ENCODE data around the gene PHOSPHO1. TPM values are rescaled to one million over a fixed set of nuclear protein-coding genes. Genes with fewer than 3 reads are reported as not detected.

Gene PHOSPHO1
- total RNA-seq, 1 experiment from 2014 or later: 0.54 TPM

GRCh38 chr17:49258394-49258793 is 27.8 kb upstream of the PHOSPHO1 start:
- in situ Hi-C loops (cut with HindIII; ENCODE audit: low pct_unique_long_range_greater_than_20kb, low sequenced_read_pairs): no loop called here
- no peak overlapping the region for H3K4me3 ChIP-seq (ENCODE audit: low read depth in 2 of 2, low read length in 2 of 2)
- no TSS peak for BruUV-seq (replicated peaks)
- DNase-seq (ENCODE audit: low read depth, low spot score) (no peak), ATAC-seq (no peak)
- no peak for TF ChIP-seq REST (IDR thresholded peaks at IDR 0.05; ENCODE audit: insufficient read depth in 1 of 2, low read depth in 2 of 2, low read length in 1 of 2)
- no peak for TF ChIP-seq TCF7L2 (IDR thresholded peaks at IDR 0.05; ENCODE audit: low read depth, low read length)
- TF ChIP-seq POLR2AphosphoS5 (IDR thresholded peaks at IDR 0.05; ENCODE audit: low read depth, low read length): no peak
- no peak for TF ChIP-seq SIN3A (IDR thresholded peaks at IDR 0.05; ENCODE audit: borderline replicate concordance, insufficient read depth, low read depth, low read length)
- TF ChIP-seq CTCF (IDR thresholded peaks at IDR 0.05): no peak
- H3K4me1 ChIP-seq (ENCODE audit: control insufficient read depth, insufficient read depth, low read length): no peaks in the 10 kb centered on the region
- intact Hi-C loops (cut with micrococcal nuclease; ENCODE audit: unreplicated experiment): no loop called here
- CTCF ChIA-PET: interaction anchor here (0.7 kb wide), 1 partner anchor 448 kb away, joined by 3 read pairs; no protein-coding TSS in a partner anchor
- no peaks in the 10 kb centered on the region for H3K27me3 ChIP-seq (ENCODE audit: control insufficient read depth, insufficient read depth, low read length)
- H3K27ac ChIP-seq (ENCODE audit: low read length): no peak overlapping the region
- POLR2A ChIA-PET: no interaction called here
- H3K36me3 ChIP-seq (ENCODE audit: control insufficient read depth, insufficient read depth, low read length): no peaks in the 10 kb centered on the region
- no peaks in the 10 kb centered on the region for H3K9me3 ChIP-seq (ENCODE audit: control insufficient read depth, insufficient read depth, low read depth, low read length)

GRCh38 chr17:49255125-49255524 is 24.5 kb upstream of the PHOSPHO1 start:
- Histone ChIP-seq H3K36me3 (ENCODE audit: control insufficient read depth, insufficient read depth, low read length) (no peaks in the 10 kb centered on the region), H3K27ac (ENCODE audit: low read length) (no peak overlapping the region), H3K9me3 (ENCODE audit: control insufficient read depth, insufficient read depth, low read depth, low read length) (no peaks in the 10 kb centered on the region), H3K4me3 (ENCODE audit: low read depth in 2 of 2, low read length in 2 of 2) (no peak overlapping the region), H3K27me3 (ENCODE audit: control insufficient read depth, insufficient read depth, low read length) (no peaks in the 10 kb centered on the region), H3K4me1 (ENCODE audit: control insufficient read depth, insufficient read depth, low read length) (no peaks in the 10 kb centered on the region)
- in situ Hi-C loops (cut with HindIII; ENCODE audit: low pct_unique_long_range_greater_than_20kb, low sequenced_read_pairs) (no loop called here), intact Hi-C loops (cut with micrococcal nuclease; ENCODE audit: unreplicated experiment) (no loop called here)
- POLR2A ChIA-PET: no interaction called here
- no peak for DNase-seq (ENCODE audit: low read depth, low spot score)
- CTCF ChIA-PET: no interaction called here
- BruUV-seq (replicated peaks): no TSS peak
- ATAC-seq: no peak
- no peak for TF ChIP-seq SIN3A (IDR thresholded peaks at IDR 0.05; ENCODE audit: borderline replicate concordance, insufficient read depth, low read depth, low read length)
- TF ChIP-seq CTCF (IDR thresholded peaks at IDR 0.05): no peak
- TF ChIP-seq TCF7L2 (IDR thresholded peaks at IDR 0.05; ENCODE audit: low read depth, low read length): no peak
- TF ChIP-seq POLR2AphosphoS5 (IDR thresholded peaks at IDR 0.05; ENCODE audit: low read depth, low read length): no peak
- TF ChIP-seq REST (IDR thresholded peaks at IDR 0.05; ENCODE audit: insufficient read depth in 1 of 2, low read depth in 2 of 2, low read length in 1 of 2): no peak

All from Panc1 (cell line).